ENCODE measurements around the gene E2F1. TPM values are rescaled to one million over a fixed set of nuclear protein-coding genes. Genes with fewer than 3 reads are reported as not detected.
A peak's percentile ranks its signal among the peaks of the same experiment; 100 is the strongest.
"Not testable (repeated sequence)": the region's sequence is repeated elsewhere in the genome, so short reads cannot be mapped to it uniquely, and the experiment has no call there.

E2F1 gene
- total RNA-seq, 3 donors from 2014 or later: 0.33 to 2.2 (median 0.88) TPM

GRCh38 chr20:33648396-33649004, 37.7 kb downstream of the E2F1 start:
- TF ChIP-seq POLR2AphosphoS5 (IDR thresholded peaks at IDR 0.05) (no peak), POLR2A (IDR thresholded peaks at IDR 0.05) (no peak)
- TF ChIP-seq, protein P1, sequence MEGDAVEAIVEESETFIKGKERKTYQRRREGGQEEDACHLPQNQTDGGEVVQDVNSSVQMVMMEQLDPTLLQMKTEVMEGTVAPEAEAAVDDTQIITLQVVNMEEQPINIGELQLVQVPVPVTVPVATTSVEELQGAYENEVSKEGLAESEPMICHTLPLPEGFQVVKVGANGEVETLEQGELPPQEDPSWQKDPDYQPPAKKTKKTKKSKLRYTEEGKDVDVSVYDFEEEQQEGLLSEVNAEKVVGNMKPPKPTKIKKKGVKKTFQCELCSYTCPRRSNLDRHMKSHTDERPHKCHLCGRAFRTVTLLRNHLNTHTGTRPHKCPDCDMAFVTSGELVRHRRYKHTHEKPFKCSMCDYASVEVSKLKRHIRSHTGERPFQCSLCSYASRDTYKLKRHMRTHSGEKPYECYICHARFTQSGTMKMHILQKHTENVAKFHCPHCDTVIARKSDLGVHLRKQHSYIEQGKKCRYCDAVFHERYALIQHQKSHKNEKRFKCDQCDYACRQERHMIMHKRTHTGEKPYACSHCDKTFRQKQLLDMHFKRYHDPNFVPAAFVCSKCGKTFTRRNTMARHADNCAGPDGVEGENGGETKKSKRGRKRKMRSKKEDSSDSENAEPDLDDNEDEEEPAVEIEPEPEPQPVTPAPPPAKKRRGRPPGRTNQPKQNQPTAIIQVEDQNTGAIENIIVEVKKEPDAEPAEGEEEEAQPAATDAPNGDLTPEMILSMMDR (IDR thresholded peaks at IDR 0.05): no peak
- Histone ChIP-seq H3K9me3 (no peaks in the 10 kb centered on the region), H3K27ac (peak overlapping the region; percentile 65 to 73), H3K4me3 (no peak overlapping the region), H3K4me1 (peaks cover 0 to 10% of the 10 kb centered on the region in 2 donors), H3K27me3 (no peaks in the 10 kb centered on the region), H3K36me3 (no peaks in the 10 kb centered on the region)
- intact Hi-C loops (cut with DNase I; ENCODE audit: low total_unique reads): no loop called here
- DNase-seq (ENCODE audit: low spot score in 2 of 2): no peak

GRCh38 chr20:33647603-33648395, 38.4 kb downstream of the E2F1 start:
- Histone ChIP-seq H3K27me3 (no peaks in the 10 kb centered on the region), H3K4me3 (peak overlapping the region in 2 of 3 donors; percentile 0 to 6), H3K27ac (peak overlapping the region; percentile 65 to 73), H3K36me3 (no peaks in the 10 kb centered on the region), H3K9me3 (no peaks in the 10 kb centered on the region), H3K4me1 (peaks cover 0 to 10% of the 10 kb centered on the region in 2 donors)
- TF ChIP-seq POLR2A (IDR thresholded peaks at IDR 0.05): no peak
- intact Hi-C loops (cut with DNase I; ENCODE audit: low total_unique reads): no loop called here
- DNase-seq (ENCODE audit: low spot score in 2 of 2): no peak

DNA sequence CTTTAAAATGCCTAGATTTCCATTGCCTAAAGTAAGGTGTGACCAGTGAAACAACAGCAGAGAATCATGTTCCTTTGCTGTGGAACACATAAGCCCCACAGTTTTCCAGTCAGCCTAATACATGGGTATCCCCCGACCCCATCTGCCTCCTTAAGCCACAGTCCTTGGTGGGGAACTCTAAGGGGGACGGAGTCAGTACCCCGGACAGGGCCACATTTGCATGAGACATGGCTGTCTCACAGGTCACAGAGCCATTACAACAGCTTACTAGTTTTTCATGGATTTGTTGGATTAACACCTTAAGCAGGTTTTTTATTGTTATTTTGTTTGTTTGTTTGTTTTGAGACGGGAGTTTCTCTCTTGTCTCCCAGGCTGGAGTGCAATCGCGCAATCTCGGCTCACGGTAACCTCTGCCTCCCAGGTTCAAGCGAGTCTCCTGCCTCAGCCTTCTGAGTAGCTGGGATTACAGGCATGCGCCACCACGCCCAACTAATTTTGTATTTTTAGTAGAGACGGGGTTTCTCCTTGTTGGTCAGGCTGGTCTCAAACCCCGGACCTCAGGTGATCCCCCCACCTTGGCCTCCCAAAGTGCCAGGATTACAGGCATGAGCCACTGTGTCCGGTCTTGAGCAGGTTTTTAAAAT, 39.1 kb downstream of the E2F1 start:
- H3K9me3 ChIP-seq; DNase-seq (ENCODE audit: low spot score in 2 of 2); H3K4me1 ChIP-seq; H3K27me3 ChIP-seq; intact Hi-C loops (cut with DNase I; ENCODE audit: low total_unique reads); H3K36me3 ChIP-seq: not testable (repeated sequence)
- Histone ChIP-seq H3K27ac (peak overlapping the region; percentile 65 to 73), H3K4me3 (peak overlapping the region in 1 of 3 donors; percentile 0)

DNA sequence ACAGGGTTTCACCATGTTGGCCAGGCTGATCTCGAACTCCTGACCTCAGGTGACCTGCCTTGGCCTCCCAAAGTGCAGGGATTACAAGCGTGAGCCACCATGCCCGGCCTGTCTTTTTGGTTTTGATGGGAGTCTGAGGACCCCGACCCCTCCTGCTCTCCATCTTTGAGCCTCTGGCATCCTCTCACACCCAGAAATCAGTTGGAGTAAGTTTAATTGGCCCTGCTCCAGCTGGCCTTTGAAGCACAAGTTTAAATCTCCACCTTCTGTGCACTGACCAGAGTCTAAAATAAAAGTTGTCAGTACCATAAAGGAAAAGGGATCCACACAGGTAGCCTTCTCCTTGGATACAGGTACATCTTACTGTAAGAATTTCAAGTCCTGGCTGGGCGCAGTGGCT, 40.0 kb downstream of the E2F1 start:
- H3K36me3 ChIP-seq: no peaks in the 10 kb centered on the region
- no peaks in the 10 kb centered on the region for H3K9me3 ChIP-seq
- no peak for TF ChIP-seq POLR2A (IDR thresholded peaks at IDR 0.05)
- no peak for TF ChIP-seq POLR2AphosphoS5 (IDR thresholded peaks at IDR 0.05)
- TF ChIP-seq, protein P1 (IDR thresholded peaks at IDR 0.05): no peak
- no peak overlapping the region for H3K27ac ChIP-seq
- no peak for DNase-seq (ENCODE audit: low spot score in 2 of 2)
- H3K4me3 ChIP-seq: no peak overlapping the region
- H3K4me1 ChIP-seq: peaks cover 0 to 10% of the 10 kb centered on the region in 2 donors
- intact Hi-C loops (cut with DNase I; ENCODE audit: low total_unique reads): no loop called here
- H3K27me3 ChIP-seq: no peaks in the 10 kb centered on the region

- H3K36me3 ChIP-seq: no peaks in the 10 kb centered on the region
- intact Hi-C loops (cut with DNase I; ENCODE audit: low total_unique reads): no loop called here
Measured at GRCh38 chr20:33645396-33645795, 40.8 kb downstream of the E2F1 start.

More at GRCh38 chr20:33645396-33645795, 40.8 kb downstream of the E2F1 start:
- Histone ChIP-seq H3K9me3 (no peaks in the 10 kb centered on the region), H3K27ac (no peak overlapping the region), H3K27me3 (no peaks in the 10 kb centered on the region), H3K4me3 (no peak overlapping the region), H3K4me1 (peaks cover 0 to 10% of the 10 kb centered on the region in 2 donors)
- TF ChIP-seq POLR2A (IDR thresholded peaks at IDR 0.05) (no peak), POLR2AphosphoS5 (IDR thresholded peaks at IDR 0.05) (no peak)
- TF ChIP-seq, protein P1 (IDR thresholded peaks at IDR 0.05): no peak
- DNase-seq (ENCODE audit: low spot score in 2 of 2): no peak
